Adrenal gland (tissue), 5 donors: ENCODE data around the gene SIGLEC7.
"Not testable (repeated sequence)": the region's sequence is repeated elsewhere in the genome, so short reads cannot be mapped to it uniquely, and the experiment has no call there.

Experiments used
- CTCF ChIP-seq, 6 experiments: fragments of 450-650 bp in 4 of 6; fragments of 200-600 bp in 2 of 6; sonication (generic) in 1 of 6; IDR thresholded peaks; 1 replicate in 5 of 6; 2 replicates in 1 of 6; pipeline versions ENCODE4 v1.5.1 to v1.8.0; 2016 to 2021; ENCODE audit warnings: antibody characterized with exemption in 6 of 6, mild to moderate bottlenecking in 2 of 6, moderate library complexity in 1 of 6
- POLR2A ChIP-seq, 2 donors: fragments of 450-650 bp; IDR thresholded peaks; one replicate each; pipeline ENCODE4 v1.6.1; 2017; ENCODE audit warnings: antibody characterized with exemption in 2 of 2, mild to moderate bottlenecking in 2 of 2, moderate library complexity in 1 of 2
- donor health status: DM: no; HTN: no; CAD: no.

DNA sequence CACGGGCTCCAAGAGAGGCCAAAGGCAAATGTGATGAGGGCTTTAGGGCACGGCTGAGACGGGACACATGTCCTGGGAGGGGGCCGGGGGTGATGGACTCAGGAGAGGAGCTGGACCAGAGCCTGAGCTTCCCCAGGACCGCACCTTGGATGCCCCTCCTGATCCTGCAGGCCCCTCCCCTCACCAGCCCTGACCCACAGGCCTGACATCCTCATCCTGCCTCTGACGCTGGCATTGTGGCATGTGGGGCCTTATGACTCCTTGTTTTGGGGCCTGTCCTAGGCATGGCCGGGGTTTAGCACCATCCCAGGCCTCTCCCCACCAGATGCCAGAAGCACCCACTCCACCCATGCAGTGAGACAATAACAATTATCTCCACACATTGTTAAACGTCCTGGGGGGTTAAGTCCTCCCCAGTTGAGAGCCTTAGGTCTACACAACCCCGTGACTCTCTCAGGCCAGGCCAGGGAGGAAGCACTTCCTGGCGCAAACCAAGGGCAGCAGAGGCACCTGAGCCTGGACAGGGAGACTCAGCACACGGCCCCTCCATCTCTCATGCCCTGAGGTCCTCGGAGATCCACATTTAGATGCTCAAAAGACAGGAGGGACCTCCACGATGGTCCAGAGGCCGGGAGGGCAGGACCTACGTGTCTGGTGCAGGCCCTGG lies 841 bp downstream of the SIGLEC7 start:
- not testable (repeated sequence) for TF ChIP-seq POLR2A, CTCF (IDR thresholded peaks at IDR 0.05)
